HuH-7.5 (cell line): ENCODE results near the gene COL20A1.
A peak's percentile ranks its signal among the peaks of the same experiment; 100 is the strongest.
"Not testable (repeated sequence)": the region's sequence is repeated elsewhere in the genome, so short reads cannot be mapped to it uniquely, and the experiment has no call there.

Experiments
- DNase-seq: peaks from one replicate; pipeline ENCODE4 v3.0.0; 2011; ENCODE audit warnings: low spot score

The COL20A1 gene

DNA sequence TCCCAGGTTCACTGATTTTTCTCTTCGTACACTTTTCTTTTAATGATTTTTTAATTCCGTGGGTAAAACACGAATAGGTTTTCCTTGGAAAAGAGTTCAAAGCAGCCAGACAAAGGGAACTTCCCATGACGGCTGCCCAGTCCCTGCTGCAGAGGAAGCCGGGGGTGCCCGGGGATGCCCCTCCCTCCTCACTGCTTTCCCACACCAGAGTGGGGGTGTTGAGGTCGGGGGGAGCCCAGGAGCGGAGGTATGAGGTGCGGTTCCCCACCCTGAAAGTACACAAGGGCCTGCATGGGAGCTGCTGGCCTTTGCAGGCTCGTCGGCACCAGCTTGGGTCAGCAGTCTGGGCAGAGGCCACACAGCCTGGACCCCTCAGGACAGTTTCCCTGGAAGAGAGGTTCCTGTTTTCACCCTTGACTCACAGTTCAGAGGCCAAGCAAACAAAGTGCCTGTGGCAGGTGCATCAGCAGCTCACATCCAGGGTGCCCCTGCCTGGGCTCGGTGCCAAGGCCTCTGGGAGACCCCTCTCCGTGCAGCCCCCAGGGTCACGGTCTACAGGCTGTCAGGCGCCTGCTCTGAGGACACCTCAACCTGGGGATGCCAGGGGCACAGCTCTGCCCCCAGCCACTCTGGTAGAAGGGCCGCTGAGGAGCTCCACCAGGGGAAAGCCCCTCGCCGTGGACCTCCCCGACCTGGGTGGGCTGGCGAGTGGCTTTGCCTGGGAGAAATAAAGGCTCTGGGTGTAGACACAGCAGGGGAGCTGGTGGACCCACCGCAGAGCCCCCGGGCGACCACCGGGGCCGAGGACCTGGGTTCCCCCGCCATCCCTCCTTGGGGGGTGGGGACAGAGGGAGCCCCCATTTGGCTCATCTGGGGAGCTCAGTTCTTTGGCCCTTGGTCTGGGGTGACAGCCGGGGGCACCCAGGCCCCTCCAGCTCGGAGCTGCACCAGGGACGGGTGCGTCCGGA, 83.6 kb downstream of the COL20A1 start:
- no peak for DNase-seq

GRCh38 chr20:63377256-63377941, 84.4 kb downstream of the COL20A1 start:
- no peak for DNase-seq

DNA sequence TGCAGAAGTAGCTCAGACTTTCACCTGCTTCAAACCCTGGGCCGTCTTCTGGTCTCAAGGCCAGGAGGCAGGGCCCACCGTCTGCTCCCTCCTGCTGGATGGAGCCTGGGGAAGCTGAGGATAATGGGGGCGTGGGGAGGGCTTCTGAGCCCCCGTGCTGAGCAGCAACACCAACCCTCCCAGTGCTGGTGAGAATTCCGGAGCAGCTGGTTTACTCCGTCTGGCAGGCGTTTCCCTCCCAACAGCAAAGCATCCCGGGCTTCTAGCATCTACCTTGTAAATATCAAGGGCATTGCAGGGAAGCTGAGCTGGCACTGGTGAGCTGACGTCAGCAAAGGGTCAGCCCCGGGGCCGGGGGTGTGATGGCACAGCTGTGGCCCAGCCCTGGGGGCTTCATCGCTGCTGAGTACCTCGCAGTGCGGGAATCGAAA, 85.0 kb downstream of the COL20A1 start:
- DNase-seq, result no peak

GRCh38 chr20:63378626-63379025, 85.6 kb downstream of the COL20A1 start:
- no peak for DNase-seq

- DNase-seq, result no peak
These were observed 86.3 kb downstream of the COL20A1 start for GRCh38 chr20:63379296-63379695.

DNA sequence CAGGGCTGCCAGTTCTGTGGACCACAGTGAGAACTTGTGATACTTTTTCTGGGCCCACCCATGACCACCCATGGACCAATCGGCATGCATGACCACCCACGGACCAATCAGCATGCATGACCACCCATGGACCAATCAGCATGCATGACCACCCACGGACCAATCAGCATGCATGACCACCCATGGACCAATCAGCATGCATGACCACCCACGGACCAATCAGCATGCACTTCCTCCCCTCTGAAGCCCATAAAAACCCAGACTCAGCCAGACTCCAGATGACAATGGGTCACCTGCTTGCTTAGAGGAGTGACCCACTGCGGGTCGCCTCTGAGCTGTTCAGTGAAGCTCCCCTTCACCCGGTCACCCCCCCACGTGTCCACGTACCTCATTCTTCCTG, 86.9 kb downstream of the COL20A1 start:
- DNase-seq, result not testable (repeated sequence)

DNA sequence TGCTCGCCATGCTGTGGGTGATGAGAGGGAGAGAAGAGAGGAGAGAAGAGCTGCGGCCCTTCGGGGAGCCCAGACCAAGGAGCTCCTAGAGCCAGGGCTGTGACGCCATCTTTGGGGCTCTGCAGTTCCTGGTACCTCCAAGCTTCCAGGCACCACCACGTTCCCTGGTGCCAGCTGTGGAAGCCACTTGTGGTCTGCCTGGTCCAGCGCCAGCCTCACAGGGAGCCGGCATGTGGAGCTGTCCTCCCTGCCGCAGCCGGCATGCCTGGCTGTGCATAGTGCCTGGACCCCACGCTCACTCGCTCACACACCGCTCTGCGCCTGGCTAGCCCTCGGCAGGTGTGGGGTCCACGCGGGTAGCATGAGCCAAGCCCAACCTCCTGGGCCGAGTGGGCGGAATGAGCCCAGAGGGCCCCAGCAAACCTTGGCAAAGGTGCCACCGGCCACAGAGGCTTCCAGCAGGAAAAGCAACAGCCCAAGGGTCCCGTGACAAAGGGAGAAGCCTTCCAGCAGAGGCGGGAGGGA, 87.4 kb downstream of the COL20A1 start:
- DNase-seq, result no peak

DNA sequence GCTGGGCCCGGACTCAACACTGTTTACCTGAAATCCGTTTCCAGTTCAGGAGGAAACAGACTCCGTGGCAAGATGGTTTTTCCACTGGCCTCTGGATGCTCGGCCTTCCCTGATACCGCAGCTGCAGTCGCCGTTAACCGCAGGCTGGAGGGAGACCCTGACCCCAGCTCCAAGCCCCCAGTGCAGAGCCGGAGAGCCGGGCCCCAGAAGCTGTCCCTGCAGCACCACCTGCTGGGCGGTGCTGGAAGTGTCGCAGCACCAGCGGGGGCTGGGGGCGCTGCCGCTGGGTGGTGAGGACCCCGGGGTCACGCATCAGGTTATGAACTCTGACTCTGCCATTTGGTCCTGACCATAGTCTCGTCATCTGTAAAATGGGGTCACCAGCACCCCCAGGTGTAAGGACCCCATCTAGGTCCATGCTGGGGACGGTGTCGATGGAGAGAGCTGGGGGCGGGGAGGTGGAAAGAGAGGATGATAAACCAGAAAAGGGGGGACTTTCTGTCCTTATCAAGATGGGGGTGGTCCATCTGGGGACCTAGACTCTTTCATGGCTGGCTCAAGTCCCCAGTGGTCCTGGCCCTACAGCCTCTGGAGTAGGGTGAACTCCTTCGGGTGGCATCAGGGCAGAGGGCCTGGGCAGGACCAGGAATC, 88.9 kb downstream of the COL20A1 start:
- DNase-seq, result peak; percentile 91

DNA sequence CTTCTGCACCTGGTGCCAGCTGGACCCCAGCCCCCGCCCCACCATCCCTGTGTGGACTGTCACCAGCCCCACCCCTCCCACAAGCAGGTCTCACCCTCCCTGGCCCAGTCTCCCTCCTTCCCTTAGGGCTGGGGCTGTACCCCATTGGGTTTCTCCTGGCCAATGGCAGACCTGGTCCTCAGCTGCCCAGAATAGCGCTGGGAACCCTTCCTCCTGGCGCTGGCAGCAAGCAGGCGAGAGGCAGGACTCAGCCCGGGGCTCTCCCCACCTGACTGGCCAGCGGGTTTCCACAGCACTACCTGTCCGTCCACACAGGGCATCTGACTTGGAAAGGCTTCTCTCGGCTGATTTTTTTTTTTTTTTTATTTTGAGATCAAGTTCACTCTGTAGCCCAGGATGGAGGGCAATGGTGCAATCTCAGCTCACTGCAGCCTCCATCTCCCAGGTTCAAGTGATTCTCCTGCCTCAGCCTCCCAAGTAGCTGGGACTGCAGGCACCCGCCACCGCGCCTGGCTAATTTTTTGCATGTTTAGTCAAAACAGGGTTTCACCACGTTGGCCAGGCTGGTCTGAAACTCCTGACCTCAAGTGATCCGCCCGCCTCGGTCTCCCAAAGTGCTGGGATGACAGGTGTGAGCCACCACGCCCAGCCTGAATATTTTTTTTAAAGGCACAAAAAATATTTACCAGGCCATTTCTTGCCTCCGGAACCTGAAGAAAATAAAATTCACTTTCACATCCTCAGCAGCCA, 89.7 kb downstream of the COL20A1 start:
- no peak for DNase-seq

- no peak for DNase-seq
These were observed 90.6 kb downstream of the COL20A1 start for GRCh38 chr20:63383556-63383955.

DNA sequence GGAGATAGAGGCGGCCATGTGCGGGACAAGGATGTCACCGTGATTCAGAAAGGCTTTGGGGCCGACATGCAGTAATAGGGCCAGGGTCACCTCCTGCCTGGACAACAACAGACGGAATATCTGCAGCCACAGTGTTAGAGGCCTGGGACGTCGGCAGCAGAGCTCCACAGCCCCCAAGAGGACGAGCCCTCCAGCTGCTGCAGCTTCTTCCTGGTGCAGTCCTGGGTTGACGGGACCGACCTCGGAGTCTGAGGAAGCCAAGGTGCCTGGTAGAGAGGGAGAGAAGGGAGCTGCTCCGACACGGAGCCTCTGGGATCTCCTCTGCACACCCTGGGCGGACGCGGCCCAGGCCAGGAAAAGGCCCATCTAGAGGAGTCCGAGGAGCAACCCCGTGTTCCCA, 91.3 kb downstream of the COL20A1 start:
- no peak for DNase-seq
